IPS-18c (cell line): ENCODE data around the gene LY6G5B.
"Not testable (repeated sequence)": the region's sequence is repeated elsewhere in the genome, so short reads cannot be mapped to it uniquely, and the experiment has no call there.

Source experiments
- H3K4me3 ChIP-seq: 2 replicates; pipeline ENCODE4 v1.7.0; 2013; ENCODE audit warnings: low read depth, mild to moderate bottlenecking, low read length, moderate library complexity; ENCODE audit not compliant: insufficient read depth
- H3K9me3 ChIP-seq: one replicate; pipeline ENCODE4 v1.6.1; 2013; ENCODE audit warnings: mild to moderate bottlenecking, low read length, moderate library complexity; ENCODE audit not compliant: control insufficient read depth, insufficient read depth

The LY6G5B gene

GRCh38 chr6:31701666-31702404, 32.1 kb downstream of the LY6G5B start:
- Histone ChIP-seq H3K9me3 (no peaks in the 10 kb centered on the region), H3K4me3 (peak overlapping the region; percentile 92)

GRCh38 chr6:31702405-31702818, 32.6 kb downstream of the LY6G5B start:
- Histone ChIP-seq H3K4me3 (peak overlapping the region; percentile 92), H3K9me3 (no peaks in the 10 kb centered on the region)

GRCh38 chr6:31702819-31703716, 33.3 kb downstream of the LY6G5B start, which contains the start of gene ABHD16A:
TSS of gene ABHD16A (minus strand) at chr6:31703324. CDS start at chr6:31703281, 43 bp downstream.
- Histone ChIP-seq H3K4me3 (peak within 1 kb of the TSS; percentile 92), H3K9me3 (no peaks in the 10 kb centered on the region)

DNA sequence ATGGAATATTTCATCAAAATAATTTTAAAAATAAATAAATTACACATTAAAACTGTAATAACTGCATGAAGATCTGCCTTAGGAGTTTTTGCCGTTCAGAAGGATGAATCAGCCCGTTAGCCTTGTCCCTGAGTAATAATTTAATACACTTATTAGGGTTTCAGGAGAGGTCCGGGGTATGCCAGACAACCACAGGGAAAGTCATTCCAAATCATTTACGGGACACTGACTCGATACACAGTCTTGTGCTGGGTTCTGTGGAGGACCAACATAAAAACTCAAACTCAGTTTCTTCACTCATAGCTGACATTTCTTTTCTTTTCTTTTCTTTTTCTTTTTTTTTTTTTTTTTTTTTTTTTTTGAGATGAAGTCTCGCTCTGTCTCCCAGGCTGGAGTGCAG, 36.2 kb downstream of the LY6G5B start:
- Histone ChIP-seq H3K9me3 (no peaks in the 10 kb centered on the region), H3K4me3 (no peak overlapping the region)

GRCh38 chr6:31706599-31706998, 36.8 kb downstream of the LY6G5B start, which contains the start of gene LY6G6F:
TSS of gene LY6G6F (plus strand) at chr6:31706866. CDS start at chr6:31706907, 41 bp downstream.
- H3K9me3 ChIP-seq: no peaks in the 10 kb centered on the region
- H3K4me3 ChIP-seq: no peak within 1 kb of the TSS

DNA sequence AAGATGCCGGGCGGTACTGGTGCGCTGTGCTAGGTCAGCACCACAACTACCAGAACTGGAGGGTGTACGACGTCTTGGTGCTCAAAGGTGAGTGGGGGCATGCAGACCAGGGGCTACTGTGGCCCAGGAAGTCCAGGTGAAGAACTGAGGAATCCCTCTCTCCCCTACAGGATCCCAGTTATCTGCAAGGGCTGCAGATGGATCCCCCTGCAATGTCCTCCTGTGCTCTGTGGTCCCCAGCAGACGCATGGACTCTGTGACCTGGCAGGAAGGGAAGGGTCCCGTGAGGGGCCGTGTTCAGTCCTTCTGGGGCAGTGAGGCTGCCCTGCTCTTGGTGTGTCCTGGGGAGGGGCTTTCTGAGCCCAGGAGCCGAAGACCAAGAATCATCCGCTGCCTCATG, 37.9 kb downstream of the LY6G5B start:
- H3K9me3 ChIP-seq: no peaks in the 10 kb centered on the region
- no peak overlapping the region for H3K4me3 ChIP-seq

DNA sequence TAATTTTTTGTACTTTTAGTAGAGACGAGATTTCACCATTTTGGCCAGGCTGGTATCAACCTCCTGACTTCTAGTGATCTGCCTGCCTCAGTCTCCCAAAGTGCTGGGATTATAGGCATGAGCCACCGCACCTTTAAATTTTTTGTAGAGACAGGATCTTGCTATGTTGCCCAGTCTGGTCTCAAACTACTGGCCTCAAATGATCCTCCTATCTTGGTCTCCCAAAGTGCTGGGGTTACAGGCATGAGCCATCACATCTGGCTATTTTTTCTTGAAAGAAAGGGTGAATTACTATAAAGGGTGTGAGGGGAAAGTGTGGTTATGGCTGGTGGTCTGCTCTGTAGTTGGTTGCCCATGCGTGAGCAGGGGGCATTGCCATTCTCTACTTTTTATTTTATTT, 38.4 kb downstream of the LY6G5B start:
- Histone ChIP-seq H3K4me3 (no peak overlapping the region), H3K9me3 (no peaks in the 10 kb centered on the region)

DNA sequence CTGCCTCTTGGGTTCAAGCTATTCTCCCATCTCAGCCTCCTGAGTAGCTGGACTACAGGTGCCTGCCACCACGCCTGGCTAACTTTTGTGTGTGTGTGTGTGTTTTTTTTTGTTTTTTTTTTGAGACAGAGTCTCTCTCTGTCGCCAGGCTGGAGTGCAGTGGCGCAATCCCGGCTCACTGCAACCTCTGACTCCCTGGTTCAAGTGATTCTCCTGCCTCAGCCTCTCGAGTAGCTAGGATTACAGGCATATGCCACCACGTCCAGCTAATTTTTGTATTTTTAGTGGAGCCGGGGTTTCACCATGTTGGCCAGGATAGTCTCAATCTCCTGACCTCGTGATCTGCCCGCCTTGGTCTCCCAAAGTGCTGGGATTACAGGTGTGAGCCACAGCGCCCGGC, 39.4 kb downstream of the LY6G5B start:
- not testable (repeated sequence) for H3K4me3 ChIP-seq, H3K9me3 ChIP-seq

- Histone ChIP-seq H3K4me3 (no peak overlapping the region), H3K9me3 (no peaks in the 10 kb centered on the region)
Measured at GRCh38 chr6:31710523-31711219, 40.9 kb downstream of the LY6G5B start.

GRCh38 chr6:31711233-31711632, 41.5 kb downstream of the LY6G5B start:
- no peak overlapping the region for H3K4me3 ChIP-seq
- H3K9me3 ChIP-seq: no peaks in the 10 kb centered on the region

DNA sequence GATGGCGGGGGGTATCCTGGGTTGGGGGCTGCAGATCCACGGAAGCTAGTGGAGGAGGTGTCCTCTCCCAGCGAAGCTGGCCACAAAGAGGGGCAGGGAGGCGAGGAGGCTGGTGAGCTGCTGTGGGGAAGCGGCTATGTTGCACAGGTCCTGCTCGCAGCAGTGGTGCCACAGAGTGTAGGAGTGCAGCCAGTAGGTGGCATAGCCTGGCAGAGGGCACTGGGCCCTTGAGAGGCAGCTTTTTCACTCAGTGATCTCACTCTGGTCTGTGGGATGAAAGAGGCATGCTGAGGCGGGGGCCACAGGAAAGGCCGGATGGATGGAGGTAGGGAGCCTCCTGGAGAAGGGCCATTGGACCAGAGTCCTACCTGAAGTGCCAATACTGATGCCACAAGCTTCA, 42.5 kb downstream of the LY6G5B start:
- Histone ChIP-seq H3K4me3 (no peak overlapping the region), H3K9me3 (no peaks in the 10 kb centered on the region)

DNA sequence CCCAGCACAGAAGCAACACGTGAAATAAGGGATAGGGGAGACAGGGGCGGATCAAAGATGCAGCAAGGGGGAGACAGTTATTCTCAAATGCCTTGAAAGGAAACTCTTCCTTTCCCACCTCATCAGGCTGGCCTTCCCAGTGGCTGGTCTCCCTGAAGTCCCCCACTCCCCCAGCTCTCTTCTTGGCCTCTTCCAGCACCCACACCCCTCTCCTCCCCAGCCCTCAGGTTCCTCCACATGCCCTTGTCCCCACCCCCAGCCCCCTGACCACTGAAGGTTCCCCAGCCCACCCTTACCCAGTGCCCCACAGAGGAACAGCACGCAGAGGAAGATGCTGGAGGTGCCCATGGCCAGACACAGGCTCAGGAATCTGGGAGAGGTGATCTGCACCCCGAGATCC, 43.7 kb downstream of the LY6G5B start:
- no peak overlapping the region for H3K4me3 ChIP-seq
- no peaks in the 10 kb centered on the region for H3K9me3 ChIP-seq

GRCh38 chr6:31713991-31714684, 44.4 kb downstream of the LY6G5B start:
- H3K4me3 ChIP-seq: no peak overlapping the region
- no peaks in the 10 kb centered on the region for H3K9me3 ChIP-seq

- Histone ChIP-seq H3K9me3 (no peaks in the 10 kb centered on the region), H3K4me3 (no peak within 1 kb of the TSS)
Measured at GRCh38 chr6:31715022-31715958, 45.5 kb downstream of the LY6G5B start, which contains the start of gene LY6G6D. TSS of gene LY6G6D (plus strand) at chr6:31715348. CDS start at chr6:31715356, 8 bp downstream.

DNA sequence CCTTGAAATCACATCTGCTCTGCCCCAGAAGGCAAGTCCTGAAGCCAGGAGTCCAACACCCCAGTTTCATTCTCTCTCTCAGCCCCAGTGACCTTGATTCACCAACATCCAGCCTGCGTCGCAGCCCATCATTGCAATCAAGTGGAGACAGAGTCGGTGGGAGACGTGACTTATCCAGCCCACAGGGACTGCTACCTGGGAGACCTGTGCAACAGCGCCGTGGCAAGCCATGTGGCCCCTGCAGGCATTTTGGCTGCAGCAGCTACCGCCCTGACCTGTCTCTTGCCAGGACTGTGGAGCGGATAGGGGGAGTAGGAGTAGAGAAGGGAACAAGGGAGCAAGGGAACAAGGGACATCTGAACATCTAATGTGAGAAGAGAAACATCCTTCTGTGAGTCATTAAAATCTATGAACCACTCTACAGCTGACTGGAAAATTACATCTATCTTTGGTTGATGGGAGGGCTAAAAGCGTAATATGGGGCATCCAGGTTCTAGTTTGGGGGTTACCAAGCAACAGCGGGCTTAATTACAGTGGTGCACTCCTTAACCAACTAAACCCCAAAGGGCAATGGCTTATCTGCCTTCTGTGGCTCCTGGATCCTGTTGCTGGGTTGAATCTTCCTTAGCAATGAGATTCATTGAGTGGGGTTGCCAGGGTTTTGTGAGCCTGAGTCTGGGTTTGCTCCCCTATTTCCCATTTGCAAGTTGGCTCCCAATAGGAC, 47.9 kb downstream of the LY6G5B start:
- Histone ChIP-seq H3K9me3 (no peaks in the 10 kb centered on the region), H3K4me3 (no peak overlapping the region)
